Pancreas (tissue), 10 donors: Measurements from ENCODE around the gene TFB1M. TPM values are rescaled to one million over a fixed set of nuclear protein-coding genes. Genes with fewer than 3 reads are reported as not detected.

Experiments
- ATAC-seq, 4 donors: fragments of 200-7000 bp; cut with Tn5 transposase; one replicate each; pipeline versions ENCODE4 v1.8.0 to v1.9.1; 2020; ENCODE audit warnings: mild to moderate bottlenecking in 4 of 4, moderate library complexity in 4 of 4
- DNase-seq, 6 donors: peaks; one replicate each; pipeline ENCODE4 v3.0.0-alpha.2; 2020
- FAIRE-seq: peaks from 2 replicates; lab custom pipeline; 2012; peaks lifted over from hg19 to GRCh38; lab: Jason Lieb, UNC
- H3K27ac ChIP-seq, 4 donors: fragments of 200-600 bp; sonication (generic); 1 replicate in 3 of 4; 2 replicates in 1 of 4; pipeline versions ENCODE4 v1.5.0 to v1.8.0; 2020
- H3K27me3 ChIP-seq, 4 donors: fragments of 200-600 bp; one replicate each; pipeline ENCODE4 v1.8.0; 2021
- H3K36me3 ChIP-seq, 3 donors: fragments of 200-600 bp; sonication (generic) in 1 of 3; one replicate each; pipeline versions ENCODE4 v1.5.0 to v1.8.0; 2020 to 2021
- H3K4me1 ChIP-seq, 3 donors: fragments of 200-600 bp; one replicate each; pipeline ENCODE4 v1.8.0; 2021
- H3K4me3 ChIP-seq, 4 donors: fragments of 200-600 bp; sonication (generic) in 2 of 4; one replicate each; pipeline versions ENCODE4 v1.5.0 to v1.8.0; 2020 to 2021
- H3K9me3 ChIP-seq, 4 donors: fragments of 200-600 bp; one replicate each; pipeline ENCODE4 v1.8.0; 2021
- WGBS, 2 donors: extraction: QIAGEN DNeasy Blood & Tissue Kit; methylation state at CpG; one replicate each; pipeline ENCODE4 v1.1.7; 2013; 5-methylcytosine and 5-hydroxymethylcytosine counted together
- intact Hi-C, 3 donors: fragments of 100-400 bp; cut with DNase I; formaldehyde crosslinking; loops; one replicate each; pipeline versions ENCODE4 v1.11.1 to v1.14.2; 2022
- polyA plus RNA-seq, 2 donors: library from polyadenylated mRNA; stranded (reverse); fragments of 200-250 nt; gene quantifications; one replicate each; pipeline ENCODE4 v1.2.3, GENCODE V29; 2013
- total RNA-seq, 6 donors: library from RNA; stranded (reverse); fragmentation: NEBNext Ultra II Directional in 4 of 6; extraction: Animal tissue kit (Norgen Biotek cat#: 25700) in 4 of 6; gene quantifications; one replicate each; pipeline versions ENCODE4 v1.2.1 to v1.2.4, GENCODE V29; 2021 to 2023
- TF ChIP-seq, protein P1 (sequence below), 4 donors: fragments of 200-600 bp; sonication (generic) in 3 of 4; IDR thresholded peaks; one replicate each; pipeline versions ENCODE4 v1.5.0 to v1.8.0; 2021; ENCODE audit warnings: antibody characterized with exemption in 4 of 4
- donor health status: healthy with polysubstance abuse.
- donor health status: DM: no; HTN: no; CAD: no; lungs with moderate emphysema.
- donor health status: DM: no; HTN: no; CAD: no.
- donor health status: control.
- donor health status: control.
- donor health status: Bipolar disorder and iron deficiency.
- donor health status: DM: yes; HTN: yes; CAD: no.
- donor health status: DM: no; HTN: no; CAD: no.
- donor health status: DM: no; HTN: no; CAD: no.
- donor health status: DM: yes; HTN: yes; CAD: no.

Gene TFB1M
- total and polyA plus RNA-seq, 8 donors: 7.6 to 16.3 (median 9.2) TPM

DNA sequence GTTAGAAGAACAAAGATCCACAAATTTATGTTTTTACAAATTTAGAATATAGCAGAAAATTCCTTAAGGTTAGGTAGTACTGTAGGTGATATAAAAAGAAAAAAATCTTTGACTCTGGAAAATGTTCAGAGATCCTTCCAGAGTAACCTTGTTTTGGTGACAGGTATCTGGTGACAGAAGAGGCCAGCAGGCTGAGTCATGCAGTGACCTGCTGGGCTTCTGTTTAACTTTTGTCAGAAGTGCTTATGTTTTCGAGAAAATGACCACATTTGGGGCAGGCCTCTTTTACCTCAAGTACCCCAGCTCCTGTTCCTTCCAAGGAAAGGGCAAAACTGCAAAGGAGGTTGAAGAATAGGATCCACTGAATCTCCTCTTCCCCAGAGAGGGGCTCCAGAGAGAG, 60.9 kb downstream of the TFB1M start:
- Histone ChIP-seq H3K9me3 (no peaks in the 10 kb centered on the region), H3K36me3 (peaks cover 0 to 28% (median 4%) of the 10 kb centered on the region in 3 donors), H3K27me3 (no peaks in the 10 kb centered on the region), H3K4me1 (no peaks in the 10 kb centered on the region), H3K27ac (no peak overlapping the region), H3K4me3 (no peak overlapping the region)
- intact Hi-C loops: no loop called here
- TF ChIP-seq, protein P1, sequence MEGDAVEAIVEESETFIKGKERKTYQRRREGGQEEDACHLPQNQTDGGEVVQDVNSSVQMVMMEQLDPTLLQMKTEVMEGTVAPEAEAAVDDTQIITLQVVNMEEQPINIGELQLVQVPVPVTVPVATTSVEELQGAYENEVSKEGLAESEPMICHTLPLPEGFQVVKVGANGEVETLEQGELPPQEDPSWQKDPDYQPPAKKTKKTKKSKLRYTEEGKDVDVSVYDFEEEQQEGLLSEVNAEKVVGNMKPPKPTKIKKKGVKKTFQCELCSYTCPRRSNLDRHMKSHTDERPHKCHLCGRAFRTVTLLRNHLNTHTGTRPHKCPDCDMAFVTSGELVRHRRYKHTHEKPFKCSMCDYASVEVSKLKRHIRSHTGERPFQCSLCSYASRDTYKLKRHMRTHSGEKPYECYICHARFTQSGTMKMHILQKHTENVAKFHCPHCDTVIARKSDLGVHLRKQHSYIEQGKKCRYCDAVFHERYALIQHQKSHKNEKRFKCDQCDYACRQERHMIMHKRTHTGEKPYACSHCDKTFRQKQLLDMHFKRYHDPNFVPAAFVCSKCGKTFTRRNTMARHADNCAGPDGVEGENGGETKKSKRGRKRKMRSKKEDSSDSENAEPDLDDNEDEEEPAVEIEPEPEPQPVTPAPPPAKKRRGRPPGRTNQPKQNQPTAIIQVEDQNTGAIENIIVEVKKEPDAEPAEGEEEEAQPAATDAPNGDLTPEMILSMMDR (IDR thresholded peaks at IDR 0.05): no peak
- ATAC-seq: peak in 2 of 4 donors; percentile 73 to 80
- DNase-seq: no peak
- no peak for FAIRE-seq
- 25 to 31% methylated on average over 1 of the region's 1 CpG for WGBS, 2 donors

DNA sequence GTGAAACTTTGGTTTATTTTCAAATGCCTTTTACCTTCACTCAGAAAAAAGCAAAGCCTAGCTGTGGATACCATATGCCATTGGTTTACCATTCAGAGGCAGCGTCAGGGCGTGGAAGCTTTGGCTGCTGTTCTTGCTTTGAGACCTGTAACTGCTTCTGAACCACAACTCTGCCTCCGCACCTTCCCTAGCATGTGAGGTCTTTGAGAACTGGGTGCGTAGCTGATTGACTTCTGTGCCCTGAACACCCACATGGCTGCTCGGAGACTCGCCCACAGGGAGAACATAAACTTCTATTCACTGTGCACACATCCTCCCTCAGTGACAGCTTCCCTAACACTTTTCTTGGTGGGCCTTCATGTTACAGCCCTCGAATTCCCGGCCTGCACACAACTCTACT, 61.7 kb downstream of the TFB1M start:
- H3K4me1 ChIP-seq: no peaks in the 10 kb centered on the region
- intact Hi-C loops: no loop called here
- ATAC-seq (no peak), DNase-seq (no peak), FAIRE-seq (no peak)
- H3K36me3 ChIP-seq: peaks cover 0 to 21% (median 0%) of the 10 kb centered on the region in 3 donors
- H3K27ac ChIP-seq: no peak overlapping the region
- no peak overlapping the region for H3K4me3 ChIP-seq
- WGBS, 2 donors: 92 to 94% methylated on average over 8 of the region's 8 CpGs
- no peaks in the 10 kb centered on the region for H3K27me3 ChIP-seq
- no peaks in the 10 kb centered on the region for H3K9me3 ChIP-seq
- TF ChIP-seq, protein P1 (IDR thresholded peaks at IDR 0.05): no peak

DNA sequence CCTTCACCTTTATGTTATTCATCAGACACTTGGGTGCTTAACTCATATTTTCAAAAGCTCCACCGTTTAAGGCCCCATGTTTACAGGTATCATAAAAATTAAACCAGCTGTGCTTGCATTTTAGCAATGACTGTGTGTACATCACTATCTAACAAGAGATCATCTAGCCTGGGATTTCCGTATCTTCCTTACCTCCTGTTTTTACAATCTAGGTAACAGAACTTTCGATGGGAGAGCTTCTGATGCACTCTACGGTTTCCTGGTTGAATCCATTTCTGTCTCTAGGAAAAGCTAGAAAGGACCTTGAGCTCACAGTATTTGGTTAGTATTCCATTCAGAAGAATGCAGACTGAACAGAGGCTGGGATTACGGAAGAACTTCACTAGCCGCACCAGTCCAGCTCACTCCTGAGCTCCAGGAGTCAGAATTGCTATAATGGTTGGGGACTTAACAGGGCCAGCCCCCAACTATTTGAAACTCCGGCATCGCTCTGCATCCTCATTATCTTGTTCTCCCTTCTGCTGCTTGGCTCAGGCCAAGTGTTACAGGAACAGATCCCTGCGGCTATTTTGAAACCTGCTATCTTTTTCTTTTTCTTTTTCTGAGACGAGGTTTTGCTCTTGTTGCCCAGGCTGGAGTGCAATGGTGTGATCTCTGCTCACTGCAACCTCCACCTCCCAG, 63.4 kb downstream of the TFB1M start:
- intact Hi-C loops: no loop called here
- H3K27me3 ChIP-seq: no peaks in the 10 kb centered on the region
- H3K4me1 ChIP-seq: no peaks in the 10 kb centered on the region
- ATAC-seq: no peak
- H3K36me3 ChIP-seq: peaks cover 0 to 5% (median 0%) of the 10 kb centered on the region in 3 donors
- H3K4me3 ChIP-seq: no peak overlapping the region
- H3K27ac ChIP-seq: no peak overlapping the region
- DNase-seq: no peak
- no peak for FAIRE-seq
- WGBS, 2 donors: 88% methylated on average over 10 of the region's 10 CpGs
- no peaks in the 10 kb centered on the region for H3K9me3 ChIP-seq
- TF ChIP-seq, protein P1 (IDR thresholded peaks at IDR 0.05): no peak

DNA sequence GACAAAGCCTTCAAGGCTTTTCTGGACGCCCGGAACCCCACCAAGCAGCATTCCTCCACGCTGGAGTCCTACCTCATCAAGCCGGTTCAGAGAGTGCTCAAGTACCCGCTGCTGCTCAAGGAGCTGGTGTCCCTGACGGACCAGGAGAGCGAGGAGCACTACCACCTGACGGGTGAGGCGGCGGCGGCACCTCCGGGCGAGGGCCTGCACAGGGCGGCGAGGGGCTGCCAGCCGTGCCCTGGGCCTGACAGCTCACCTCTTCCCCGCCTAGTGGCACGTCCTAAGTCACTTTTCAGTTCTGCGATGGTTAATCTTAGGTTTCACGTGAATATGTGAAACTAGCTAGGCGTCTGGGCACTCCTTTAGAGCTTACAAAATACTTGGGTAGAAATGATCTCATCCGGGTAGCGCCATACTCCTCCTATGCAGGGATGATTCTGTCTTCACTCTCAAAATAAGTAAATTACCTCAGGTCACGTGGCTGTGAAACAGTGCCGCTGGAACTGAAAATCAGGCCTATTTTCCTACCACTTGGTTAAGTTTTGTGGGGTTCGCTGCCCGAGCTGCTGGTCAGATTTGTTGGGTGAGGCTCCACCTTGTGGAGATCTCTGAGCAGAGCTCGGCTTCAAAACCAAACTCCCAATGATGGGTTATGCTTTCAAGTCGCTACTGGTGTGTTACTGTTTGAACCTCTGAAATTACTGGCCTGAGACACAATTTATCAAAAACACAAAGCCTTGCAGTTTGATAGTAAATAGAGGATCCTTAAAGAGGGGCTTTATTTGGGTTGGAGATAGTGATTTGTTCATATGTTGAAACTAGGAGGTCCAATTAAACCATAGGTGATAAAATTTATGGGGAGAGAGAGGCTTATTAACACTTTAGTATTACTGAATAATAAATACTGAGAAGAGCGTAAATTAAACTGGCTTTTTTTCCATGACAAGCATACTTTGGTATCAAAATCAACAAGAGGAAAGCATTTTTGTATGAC, 66.0 kb downstream of the TFB1M start:
- 82 to 84% methylated on average over 30 of the region's 30 CpGs for WGBS, 2 donors
- Histone ChIP-seq H3K27me3 (no peaks in the 10 kb centered on the region), H3K9me3 (no peaks in the 10 kb centered on the region), H3K36me3 (peaks cover 0 to 5% (median 0%) of the 10 kb centered on the region in 3 donors), H3K4me1 (no peaks in the 10 kb centered on the region), H3K27ac (no peak overlapping the region), H3K4me3 (no peak overlapping the region)
- no peak for FAIRE-seq
- no peak for DNase-seq
- TF ChIP-seq, protein P1 (IDR thresholded peaks at IDR 0.05): peak in 2 of 4 donors; percentile 22 to 26
- intact Hi-C loops: no loop called here
- ATAC-seq: peak in 3 of 4 donors; percentile 68 to 73 (median 72)
